ENCODE results near the gene NSD2.

GRCh38 chr4:1863297-1864033 is 7.7 kb upstream of the NSD2 start:
- TF ChIP-seq CTCF (optimal IDR thresholded peaks at IDR 0.05 in 1 of 3, IDR thresholded peaks at IDR 0.05 in 1 of 3, conservative IDR thresholded peaks at IDR 0.05 in 1 of 3; ENCODE audit: extremely low read depth in 1 of 3, insufficient read depth in 2 of 3, low read length in 3 of 3) = no peak
- TF ChIP-seq EZH2 (IDR thresholded peaks at IDR 0.05; ENCODE audit: low read length) = no peak
